ENCODE measurements around the gene RPUSD4.

RPUSD4 gene

GRCh38 chr11:126212089-126212660 lies 725 bp upstream of the RPUSD4 start:
- peak; percentile 33 for DNase-seq (ENCODE audit: low spot score)

- DNase-seq (ENCODE audit: low spot score), result no peak
Measured at GRCh38 chr11:126210871-126211235, 597 bp downstream of the RPUSD4 start.

DNA sequence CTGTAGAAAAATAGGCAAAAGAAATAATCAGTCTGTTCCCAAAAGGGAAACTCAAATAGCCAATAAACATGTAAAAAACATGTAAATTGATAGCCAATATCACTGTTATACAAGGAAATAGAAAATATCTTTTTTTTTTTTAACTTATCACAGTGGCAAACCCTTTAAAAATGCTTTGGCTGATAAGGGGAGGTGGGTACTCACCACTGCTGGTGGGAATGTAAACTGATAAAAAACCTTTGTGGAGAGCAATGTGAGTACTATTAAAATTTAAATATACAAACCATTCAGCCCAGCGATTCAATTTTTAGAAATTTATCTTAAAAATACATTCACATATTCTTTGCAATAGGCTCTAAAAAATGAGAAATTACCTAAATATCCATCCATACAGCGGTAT lies 3.6 kb downstream of the RPUSD4 start:
- DNase-seq (ENCODE audit: low spot score), result no peak

- no peak for DNase-seq (ENCODE audit: low spot score)
Measured at GRCh38 chr11:126205359-126205758, 6.1 kb downstream of the RPUSD4 start.

DNA sequence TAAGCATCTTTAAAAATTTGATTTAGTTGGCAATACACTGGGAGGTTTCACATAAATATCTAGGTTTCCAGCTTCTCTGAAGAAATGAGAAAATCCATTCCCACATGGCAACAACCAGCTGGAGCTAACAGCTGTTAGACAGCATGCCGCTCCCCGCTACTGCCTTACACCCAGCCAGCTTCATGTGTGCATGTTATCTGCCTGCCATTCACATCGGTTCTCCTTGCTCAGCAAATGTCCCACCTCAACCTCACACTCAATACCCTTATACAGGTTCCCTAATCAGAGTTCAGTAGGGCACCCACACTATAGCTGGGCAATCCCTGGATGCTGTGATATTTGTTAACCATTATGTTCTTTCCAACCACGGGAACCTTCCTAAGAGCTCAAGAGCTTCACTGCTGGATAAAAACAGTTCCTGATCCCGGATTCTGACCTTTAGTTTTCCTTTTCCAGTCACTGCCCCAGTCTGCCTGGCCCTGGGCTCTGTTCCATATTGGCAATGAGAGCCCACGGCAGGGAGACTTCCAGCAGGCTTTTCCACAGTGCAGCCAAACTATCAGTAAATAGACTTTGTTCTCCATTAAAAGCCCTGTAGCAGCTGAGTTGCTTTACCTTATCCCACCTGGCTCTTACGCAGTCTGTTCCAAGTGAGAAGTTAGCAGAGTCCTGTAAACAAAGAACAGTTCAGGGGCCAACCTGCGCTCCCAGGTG lies 8.6 kb downstream of the RPUSD4 start:
- DNase-seq (ENCODE audit: low spot score), result no peak

- no peak for DNase-seq (ENCODE audit: low spot score)
Measured at GRCh38 chr11:126198648-126199047, 12.8 kb downstream of the RPUSD4 start.

GRCh38 chr11:126197277-126197939 lies 14.0 kb downstream of the RPUSD4 start:
- DNase-seq (ENCODE audit: low spot score), result peak; percentile 20

DNA sequence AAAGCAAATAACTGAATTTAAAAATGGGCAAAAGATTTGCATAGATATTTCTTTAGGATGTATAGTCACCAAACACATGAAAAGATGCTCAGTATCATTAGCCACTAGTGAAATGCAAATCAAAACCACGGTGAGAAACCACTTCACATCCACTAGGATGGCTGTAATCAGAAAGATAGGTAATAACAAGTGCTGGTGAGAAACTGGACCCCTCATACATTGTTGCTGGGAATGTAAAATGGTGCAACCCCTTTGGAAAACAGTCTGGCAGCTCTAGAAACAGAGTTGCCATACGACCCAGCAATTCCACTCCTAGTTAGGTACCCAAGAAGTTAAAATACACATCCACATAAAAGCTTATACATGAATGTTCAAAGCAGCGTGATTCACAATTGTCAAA lies 16.3 kb downstream of the RPUSD4 start:
- DNase-seq (ENCODE audit: low spot score), result no peak

DNA sequence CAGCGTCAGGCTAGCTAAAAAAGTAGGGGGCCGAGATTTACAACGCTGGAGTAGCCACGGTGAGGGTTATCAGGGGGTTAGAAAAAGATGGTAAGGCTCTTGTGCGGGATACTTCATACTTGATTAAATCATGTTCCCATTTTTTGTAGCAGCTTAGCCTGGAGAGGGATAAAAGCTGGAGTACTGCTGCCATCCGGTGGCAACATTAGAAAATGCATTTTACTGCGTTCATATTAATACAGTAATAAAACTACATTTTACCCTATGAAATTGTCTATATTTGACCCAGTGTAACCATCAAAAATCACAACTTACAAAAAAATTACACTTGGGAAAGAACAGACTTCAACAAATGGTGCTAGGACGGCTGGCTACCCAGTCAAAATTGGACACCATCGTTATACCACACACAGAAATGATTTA lies 17.3 kb downstream of the RPUSD4 start:
- peak; percentile 70 for DNase-seq (ENCODE audit: low spot score)

DNA sequence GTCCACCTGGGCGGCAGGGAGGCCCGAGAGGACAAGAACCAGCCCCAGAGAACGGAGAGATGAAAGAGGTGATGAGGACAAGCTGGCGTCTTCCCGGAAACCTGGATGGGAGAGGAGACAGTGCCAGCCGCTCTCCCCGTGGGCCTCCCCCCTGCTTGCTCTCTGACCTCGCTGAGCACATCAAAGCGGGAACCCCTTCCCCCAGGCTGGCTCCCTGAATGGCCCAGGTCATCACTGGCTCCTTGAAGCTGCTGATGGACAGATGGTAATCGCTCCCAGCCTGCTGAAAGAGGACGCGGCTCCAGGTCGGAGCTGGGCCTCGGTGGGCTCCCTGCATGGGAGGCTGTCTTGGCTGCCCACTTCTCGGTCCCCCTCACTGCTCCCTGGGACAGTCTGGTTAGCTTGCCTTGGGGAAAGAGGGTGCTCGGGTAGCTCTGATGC lies 18.4 kb downstream of the RPUSD4 start:
- no peak for DNase-seq (ENCODE audit: low spot score)

GRCh38 chr11:126192361-126192760 lies 19.1 kb downstream of the RPUSD4 start:
- no peak for DNase-seq (ENCODE audit: low spot score)

DNA sequence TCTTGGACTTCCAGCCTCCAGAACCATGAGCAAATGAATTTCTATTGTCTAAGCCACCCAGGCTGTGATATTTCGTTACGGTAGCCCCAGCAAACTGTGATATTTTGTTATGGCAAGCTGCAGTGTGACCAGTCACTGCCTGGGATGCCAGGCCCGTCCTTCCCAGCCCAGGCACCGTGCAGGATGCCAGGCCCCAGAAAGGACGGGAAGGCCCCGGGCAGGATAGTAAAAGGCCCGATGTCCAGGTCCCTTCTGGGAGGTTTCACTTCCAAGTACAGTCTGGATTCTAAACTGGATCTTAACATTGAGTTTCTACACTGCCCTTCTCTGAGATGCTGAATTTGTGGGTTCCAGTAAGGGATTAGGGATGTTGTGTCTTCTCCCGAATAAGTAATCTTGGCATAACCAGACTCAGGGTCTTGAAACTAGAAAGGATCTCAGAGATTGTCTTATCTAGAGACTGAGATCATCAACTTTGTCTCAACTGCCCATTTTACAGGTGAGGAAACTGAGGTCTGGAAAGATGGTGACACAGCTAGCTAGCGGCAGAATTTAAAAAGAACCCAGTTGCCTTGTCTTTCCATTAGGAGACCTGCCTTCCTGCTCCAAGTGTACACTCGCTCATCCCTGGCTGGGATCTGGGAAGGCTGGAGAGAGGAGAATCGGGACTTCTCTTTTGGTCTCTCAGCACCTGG lies 19.9 kb downstream of the RPUSD4 start:
- no peak for DNase-seq (ENCODE audit: low spot score)

GRCh38 chr11:126190792-126191191 lies 20.7 kb downstream of the RPUSD4 start:
- DNase-seq (ENCODE audit: low spot score), result no peak

- no peak for DNase-seq (ENCODE audit: low spot score)
Measured at GRCh38 chr11:126189109-126189929, 22.1 kb downstream of the RPUSD4 start.

- no peak for DNase-seq (ENCODE audit: low spot score)
Measured at GRCh38 chr11:126188332-126189108, 22.9 kb downstream of the RPUSD4 start.

DNA sequence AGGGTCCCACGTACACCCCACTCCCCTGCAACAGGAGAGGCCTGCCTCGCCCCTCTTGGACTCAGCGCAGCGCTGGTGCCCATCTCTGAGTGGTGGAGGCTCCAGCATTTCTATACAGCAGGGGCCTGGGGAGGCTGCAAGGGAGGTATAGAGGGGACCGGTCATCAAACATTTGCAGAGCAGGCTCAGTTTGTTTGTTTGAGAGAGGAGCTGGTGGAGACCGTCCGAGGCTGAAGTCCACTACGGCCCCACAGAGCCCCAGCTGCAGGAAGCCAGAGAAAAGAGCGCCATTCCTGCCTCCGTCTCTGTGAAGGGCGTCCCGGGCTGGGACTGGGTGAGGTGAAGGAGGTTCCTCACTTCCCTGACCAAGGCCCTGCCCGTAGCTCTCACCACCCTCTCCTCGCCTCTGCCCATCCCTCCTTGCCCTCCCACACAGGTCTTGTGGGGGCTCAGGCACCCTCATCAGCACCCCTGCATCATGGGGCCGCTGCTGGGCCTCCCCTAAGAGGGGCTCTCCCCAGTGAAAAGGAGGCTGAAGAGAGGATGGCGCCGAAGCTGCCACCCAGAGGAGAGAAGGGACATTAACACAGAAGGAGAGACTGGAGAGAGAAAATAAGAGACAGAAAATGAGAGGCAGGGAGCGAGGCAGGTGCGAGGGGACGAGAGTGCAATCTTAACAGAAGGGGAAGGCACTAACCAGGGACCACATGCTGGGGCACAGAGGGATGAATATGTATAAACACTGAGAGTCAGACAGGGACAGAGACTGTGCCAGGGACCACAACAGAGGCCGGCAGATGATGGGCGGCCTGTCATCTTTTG lies 24.5 kb downstream of the RPUSD4 start:
- DNase-seq (ENCODE audit: low spot score), result peak; percentile 25

DNA sequence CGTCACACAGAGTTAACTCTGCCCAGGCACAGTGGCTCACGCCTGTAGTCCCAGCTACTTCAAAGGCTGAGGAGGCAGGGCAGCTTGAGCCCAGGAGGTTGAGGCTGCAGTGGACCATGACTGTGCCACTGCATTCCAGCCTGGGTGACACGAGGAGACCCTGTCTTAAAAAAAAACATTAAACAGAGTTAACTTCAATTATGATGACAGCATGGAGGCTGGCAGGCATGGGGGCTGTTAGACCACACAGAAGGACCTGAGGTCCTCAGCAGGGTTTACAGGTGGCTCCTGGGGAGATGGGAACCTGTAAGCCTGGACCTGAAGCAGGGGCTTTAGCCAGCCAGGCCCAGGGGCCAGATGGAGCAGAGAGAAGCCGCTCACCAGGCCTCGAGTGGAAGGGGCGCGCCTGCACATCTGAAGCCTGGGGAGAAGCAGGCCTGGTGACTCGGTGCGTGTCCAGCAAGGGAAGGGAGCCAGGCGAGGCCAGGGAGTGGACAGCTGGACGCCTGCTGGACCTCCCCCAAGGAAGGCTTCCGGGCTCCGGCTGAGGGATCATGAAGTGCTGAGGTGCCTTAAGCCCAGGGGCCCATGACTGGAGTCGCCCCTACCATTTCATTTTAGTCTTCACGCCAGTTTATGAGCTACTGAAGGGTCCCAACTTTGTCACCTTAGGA lies 25.3 kb downstream of the RPUSD4 start:
- DNase-seq (ENCODE audit: low spot score), result peak; percentile 22

DNA sequence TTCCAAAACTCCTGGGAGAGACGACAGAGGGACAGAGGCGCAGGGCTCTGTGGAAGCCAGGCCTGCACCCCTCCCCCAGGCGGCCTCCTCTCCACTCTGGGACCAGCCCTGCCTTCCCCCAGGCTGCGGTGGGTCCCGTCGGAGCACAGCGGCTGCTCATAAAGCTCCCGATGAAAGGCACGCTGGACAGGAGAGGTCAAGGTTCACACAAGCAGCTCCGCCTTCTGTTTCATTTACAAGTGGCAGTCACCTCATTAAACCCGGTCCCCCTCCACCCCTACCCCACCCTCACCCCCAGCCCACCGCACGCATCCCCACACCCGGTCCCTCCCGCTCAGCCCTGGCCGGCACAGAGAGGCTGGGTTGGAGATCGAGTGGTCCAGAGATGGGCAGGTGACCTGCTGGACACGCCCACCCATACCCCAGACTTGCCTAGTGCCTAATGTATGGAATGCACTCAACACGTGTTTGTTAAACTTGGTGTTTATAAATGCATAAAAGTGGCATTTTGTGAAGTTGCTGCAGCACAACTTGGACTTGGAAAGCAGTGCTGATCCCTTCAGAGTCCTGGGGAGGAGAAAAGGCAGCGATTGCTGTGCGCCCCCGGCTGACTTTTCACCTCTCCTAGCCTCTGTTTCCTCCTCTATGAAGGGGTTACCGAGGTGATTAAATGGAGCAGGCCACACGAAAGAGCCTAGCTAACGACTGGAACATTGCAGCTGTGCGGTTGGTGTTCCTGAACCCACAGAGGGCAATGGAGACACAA lies 26.0 kb downstream of the RPUSD4 start:
- DNase-seq (ENCODE audit: low spot score), result no peak

Data from AG08395 (cell line).